ENCODE data around the gene RALGAPA2.

- no peak for TF ChIP-seq RFX5 (IDR thresholded peaks at IDR 0.05)
- TF ChIP-seq CTCF (IDR thresholded peaks at IDR 0.05) = no peak
- no peak for TF ChIP-seq POLR2A (IDR thresholded peaks at IDR 0.05; ENCODE audit: low read length)
- TF ChIP-seq RAD21 (conservative IDR thresholded peaks at IDR 0.05 in 1 of 2, IDR thresholded peaks at IDR 0.05 in 1 of 2) = no peak
- TF ChIP-seq SMC3 (IDR thresholded peaks at IDR 0.05) = no peak
- TF ChIP-seq MAFK (IDR thresholded peaks at IDR 0.05; ENCODE audit: partially characterized antibody) = no peak
- no peak for TF ChIP-seq RCOR1 (IDR thresholded peaks at IDR 0.05; ENCODE audit: low read depth, low read length)
- TF ChIP-seq RARB (CRISPR knock-in tag; IDR thresholded peaks at IDR 0.05) = no peak
- TF ChIP-seq MAX (IDR thresholded peaks at IDR 0.05) = no peak
- no peak for TF ChIP-seq CEBPB (IDR thresholded peaks at IDR 0.05)
- TF ChIP-seq, protein P1, sequence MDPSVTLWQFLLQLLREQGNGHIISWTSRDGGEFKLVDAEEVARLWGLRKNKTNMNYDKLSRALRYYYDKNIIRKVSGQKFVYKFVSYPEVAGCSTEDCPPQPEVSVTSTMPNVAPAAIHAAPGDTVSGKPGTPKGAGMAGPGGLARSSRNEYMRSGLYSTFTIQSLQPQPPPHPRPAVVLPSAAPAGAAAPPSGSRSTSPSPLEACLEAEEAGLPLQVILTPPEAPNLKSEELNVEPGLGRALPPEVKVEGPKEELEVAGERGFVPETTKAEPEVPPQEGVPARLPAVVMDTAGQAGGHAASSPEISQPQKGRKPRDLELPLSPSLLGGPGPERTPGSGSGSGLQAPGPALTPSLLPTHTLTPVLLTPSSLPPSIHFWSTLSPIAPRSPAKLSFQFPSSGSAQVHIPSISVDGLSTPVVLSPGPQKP (IDR thresholded peaks at IDR 0.05; ENCODE audit: low read depth, low read length) = no peak
- TF ChIP-seq, protein P2, sequence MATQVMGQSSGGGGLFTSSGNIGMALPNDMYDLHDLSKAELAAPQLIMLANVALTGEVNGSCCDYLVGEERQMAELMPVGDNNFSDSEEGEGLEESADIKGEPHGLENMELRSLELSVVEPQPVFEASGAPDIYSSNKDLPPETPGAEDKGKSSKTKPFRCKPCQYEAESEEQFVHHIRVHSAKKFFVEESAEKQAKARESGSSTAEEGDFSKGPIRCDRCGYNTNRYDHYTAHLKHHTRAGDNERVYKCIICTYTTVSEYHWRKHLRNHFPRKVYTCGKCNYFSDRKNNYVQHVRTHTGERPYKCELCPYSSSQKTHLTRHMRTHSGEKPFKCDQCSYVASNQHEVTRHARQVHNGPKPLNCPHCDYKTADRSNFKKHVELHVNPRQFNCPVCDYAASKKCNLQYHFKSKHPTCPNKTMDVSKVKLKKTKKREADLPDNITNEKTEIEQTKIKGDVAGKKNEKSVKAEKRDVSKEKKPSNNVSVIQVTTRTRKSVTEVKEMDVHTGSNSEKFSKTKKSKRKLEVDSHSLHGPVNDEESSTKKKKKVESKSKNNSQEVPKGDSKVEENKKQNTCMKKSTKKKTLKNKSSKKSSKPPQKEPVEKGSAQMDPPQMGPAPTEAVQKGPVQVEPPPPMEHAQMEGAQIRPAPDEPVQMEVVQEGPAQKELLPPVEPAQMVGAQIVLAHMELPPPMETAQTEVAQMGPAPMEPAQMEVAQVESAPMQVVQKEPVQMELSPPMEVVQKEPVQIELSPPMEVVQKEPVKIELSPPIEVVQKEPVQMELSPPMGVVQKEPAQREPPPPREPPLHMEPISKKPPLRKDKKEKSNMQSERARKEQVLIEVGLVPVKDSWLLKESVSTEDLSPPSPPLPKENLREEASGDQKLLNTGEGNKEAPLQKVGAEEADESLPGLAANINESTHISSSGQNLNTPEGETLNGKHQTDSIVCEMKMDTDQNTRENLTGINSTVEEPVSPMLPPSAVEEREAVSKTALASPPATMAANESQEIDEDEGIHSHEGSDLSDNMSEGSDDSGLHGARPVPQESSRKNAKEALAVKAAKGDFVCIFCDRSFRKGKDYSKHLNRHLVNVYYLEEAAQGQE (IDR thresholded peaks at IDR 0.05) = no peak
Observed at GRCh38 chr20:20755231-20755630, 42.8 kb upstream of the RALGAPA2 start.
